ENCODE data around the gene ANGPTL8.

The ANGPTL8 gene

GRCh38 chr19:11239377-11240000, at the start of gene ANGPTL8:
Gene ANGPTL8, plus strand, starts transcription at chr19:11239619. Its CDS starts 19 bp downstream, at chr19:11239638.
- ChIA-PET POLR2A (no interaction called here), CTCF (interaction anchor here (1.2 to 1.6 kb wide), 2 partner anchors 16 to 102 kb away, joined by 4 to 6 read pairs; no protein-coding TSS in a partner anchor)
- TF ChIP-seq CTCF (IDR thresholded peaks at IDR 0.05; ENCODE audit: control extremely low read depth, extremely low read depth, low read depth, missing control alignments): no peak
- no peak for DNase-seq (ENCODE audit: extremely low spot score)

- ChIA-PET CTCF (no interaction called here), POLR2A (no interaction called here)
- no peak for TF ChIP-seq CTCF (IDR thresholded peaks at IDR 0.05; ENCODE audit: control extremely low read depth, extremely low read depth, low read depth, missing control alignments)
- DNase-seq (ENCODE audit: extremely low spot score): no peak
Observed at GRCh38 chr19:11190501-11190900, 48.9 kb upstream of the ANGPTL8 start.

- DNase-seq (ENCODE audit: extremely low spot score): no peak
- TF ChIP-seq CTCF (IDR thresholded peaks at IDR 0.05; ENCODE audit: control extremely low read depth, extremely low read depth, low read depth, missing control alignments): no peak
- POLR2A ChIA-PET: no interaction called here
- CTCF ChIA-PET: interaction anchor here (1.4 kb wide), 2 partner anchors 15 to 66 kb away, joined by 3 read pairs; no protein-coding TSS in a partner anchor
Observed at GRCh38 chr19:11191273-11191755, 48.1 kb upstream of the ANGPTL8 start.

- DNase-seq (ENCODE audit: extremely low spot score): no peak
- no peak for TF ChIP-seq CTCF (IDR thresholded peaks at IDR 0.05; ENCODE audit: control extremely low read depth, extremely low read depth, low read depth, missing control alignments)
- ChIA-PET CTCF (interaction anchor here (1.1 to 1.4 kb wide), 3 partner anchors 9 to 66 kb away, joined by 3 read pairs; no protein-coding TSS in a partner anchor), POLR2A (no interaction called here)
Observed at GRCh38 chr19:11191934-11192333, 47.5 kb upstream of the ANGPTL8 start.

- TF ChIP-seq CTCF (IDR thresholded peaks at IDR 0.05; ENCODE audit: control extremely low read depth, extremely low read depth, low read depth, missing control alignments): no peak
- DNase-seq (ENCODE audit: extremely low spot score): no peak
- ChIA-PET CTCF (interaction anchor here (1.1 kb wide), 1 partner anchor 10 kb away, joined by 3 read pairs; no protein-coding TSS in a partner anchor), POLR2A (interaction anchor here (0.6 kb wide), 1 partner anchor 51 kb away, joined by 3 read pairs; no protein-coding TSS in a partner anchor)
Observed at GRCh38 chr19:11192957-11193939, 46.2 kb upstream of the ANGPTL8 start.

- CTCF ChIA-PET: no interaction called here
Observed at GRCh38 chr19:11194173-11194572, 45.2 kb upstream of the ANGPTL8 start.

More at GRCh38 chr19:11194173-11194572, 45.2 kb upstream of the ANGPTL8 start:
- DNase-seq (ENCODE audit: extremely low spot score): no peak
- POLR2A ChIA-PET: no interaction called here
- no peak for TF ChIP-seq CTCF (IDR thresholded peaks at IDR 0.05; ENCODE audit: control extremely low read depth, extremely low read depth, low read depth, missing control alignments)
